ENCODE measurements around the gene ENO2.

Gene ENO2

GRCh38 chr12:6944381-6945186 lies 30.2 kb downstream of the ENO2 start:
- Histone ChIP-seq H3K9ac (ENCODE audit: low read depth, low read length, poor library complexity, severe bottlenecking) (peak overlapping the region; percentile 99), H3F3A (ENCODE audit: low read depth) (peaks cover 12% of the 10 kb centered on the region), H3K79me2 (ENCODE audit: insufficient read depth, low read length) (peaks cover 25% of the 10 kb centered on the region), H3K4me2 (ENCODE audit: low read depth, low read length, poor library complexity, severe bottlenecking) (peak overlapping the region; percentile 91), H3K4me3 (ENCODE audit: low read length, poor library complexity, severe bottlenecking) (peak overlapping the region; percentile 89), H2AFZ (ENCODE audit: low read length) (no peak overlapping the region), H3K36me3 (ENCODE audit: insufficient read depth, low read length) (no peaks in the 10 kb centered on the region), H3K9me2 (replicated peaks; ENCODE audit: low read depth, low read length) (no peaks in the 10 kb centered on the region), H3K4me1 (ENCODE audit: insufficient read depth, low read length, poor library complexity, severe bottlenecking) (peaks cover 32% of the 10 kb centered on the region), H3K27me3 (ENCODE audit: insufficient read depth, low read length, poor library complexity, severe bottlenecking) (no peaks in the 10 kb centered on the region), H3K9me3 (ENCODE audit: insufficient read depth, low read depth, low read length) (no peaks in the 10 kb centered on the region), H4K20me1 (ENCODE audit: insufficient read depth, low read length, poor library complexity, severe bottlenecking) (peaks cover 6% of the 10 kb centered on the region)
- TF ChIP-seq EZH2phosphoT487 (IDR thresholded peaks at IDR 0.05; ENCODE audit: borderline replicate concordance) (no peak), CTCF (conservative IDR thresholded peaks at IDR 0.05; ENCODE audit: low read length) (peak; percentile 83)

- Histone ChIP-seq H3K4me1 (ENCODE audit: insufficient read depth, low read length, poor library complexity, severe bottlenecking) (peaks cover 39% of the 10 kb centered on the region), H2AFZ (ENCODE audit: low read length) (no peak overlapping the region)
Measured at GRCh38 chr12:6945613-6946012, 31.2 kb downstream of the ENO2 start.

GRCh38 chr12:6946033-6946919 lies 31.9 kb downstream of the ENO2 start:
- H3K4me2 ChIP-seq (ENCODE audit: low read depth, low read length, poor library complexity, severe bottlenecking) = peak overlapping the region; percentile 91
- H3K27me3 ChIP-seq (ENCODE audit: insufficient read depth, low read length, poor library complexity, severe bottlenecking) = no peaks in the 10 kb centered on the region
- no peak overlapping the region for H2AFZ ChIP-seq (ENCODE audit: low read length)
- H3K9me3 ChIP-seq (ENCODE audit: insufficient read depth, low read depth, low read length) = no peaks in the 10 kb centered on the region
- peak overlapping the region; percentile 99 for H3K9ac ChIP-seq (ENCODE audit: low read depth, low read length, poor library complexity, severe bottlenecking)
- peaks cover 43% of the 10 kb centered on the region for H3K4me1 ChIP-seq (ENCODE audit: insufficient read depth, low read length, poor library complexity, severe bottlenecking)
- peaks cover 6% of the 10 kb centered on the region for H4K20me1 ChIP-seq (ENCODE audit: insufficient read depth, low read length, poor library complexity, severe bottlenecking)
- peaks cover 39% of the 10 kb centered on the region for H3K79me2 ChIP-seq (ENCODE audit: insufficient read depth, low read length)
- no peaks in the 10 kb centered on the region for H3K36me3 ChIP-seq (ENCODE audit: insufficient read depth, low read length)
- TF ChIP-seq CTCF (conservative IDR thresholded peaks at IDR 0.05; ENCODE audit: low read length) (no peak), EZH2phosphoT487 (IDR thresholded peaks at IDR 0.05; ENCODE audit: borderline replicate concordance) (no peak)
- peak overlapping the region; percentile 89 for H3K4me3 ChIP-seq (ENCODE audit: low read length, poor library complexity, severe bottlenecking)
- H3K9me2 ChIP-seq (replicated peaks; ENCODE audit: low read depth, low read length) = no peaks in the 10 kb centered on the region
- H3F3A ChIP-seq (ENCODE audit: low read depth) = peaks cover 10% of the 10 kb centered on the region

More at GRCh38 chr12:6945613-6946012, 31.2 kb downstream of the ENO2 start:
- Histone ChIP-seq H3F3A (ENCODE audit: low read depth) (peaks cover 10% of the 10 kb centered on the region), H3K4me3 (ENCODE audit: low read length, poor library complexity, severe bottlenecking) (peak overlapping the region; percentile 89), H3K4me2 (ENCODE audit: low read depth, low read length, poor library complexity, severe bottlenecking) (peak overlapping the region; percentile 91), H3K79me2 (ENCODE audit: insufficient read depth, low read length) (peaks cover 33% of the 10 kb centered on the region), H4K20me1 (ENCODE audit: insufficient read depth, low read length, poor library complexity, severe bottlenecking) (peaks cover 6% of the 10 kb centered on the region), H3K9me3 (ENCODE audit: insufficient read depth, low read depth, low read length) (no peaks in the 10 kb centered on the region), H3K27me3 (ENCODE audit: insufficient read depth, low read length, poor library complexity, severe bottlenecking) (no peaks in the 10 kb centered on the region), H3K9ac (ENCODE audit: low read depth, low read length, poor library complexity, severe bottlenecking) (peak overlapping the region; percentile 99), H3K36me3 (ENCODE audit: insufficient read depth, low read length) (no peaks in the 10 kb centered on the region), H3K9me2 (replicated peaks; ENCODE audit: low read depth, low read length) (no peaks in the 10 kb centered on the region)
- TF ChIP-seq EZH2phosphoT487 (IDR thresholded peaks at IDR 0.05; ENCODE audit: borderline replicate concordance) = no peak
- no peak for TF ChIP-seq CTCF (conservative IDR thresholded peaks at IDR 0.05; ENCODE audit: low read length)
